ENCODE measurements around the gene CISH. TPM values are rescaled to one million over a fixed set of nuclear protein-coding genes. Genes with fewer than 3 reads are reported as not detected.

CISH gene
- total and polyA plus RNA-seq, 3 donors from 2014 or later, result 1.3 to 5.8 (median 3.7) TPM

DNA sequence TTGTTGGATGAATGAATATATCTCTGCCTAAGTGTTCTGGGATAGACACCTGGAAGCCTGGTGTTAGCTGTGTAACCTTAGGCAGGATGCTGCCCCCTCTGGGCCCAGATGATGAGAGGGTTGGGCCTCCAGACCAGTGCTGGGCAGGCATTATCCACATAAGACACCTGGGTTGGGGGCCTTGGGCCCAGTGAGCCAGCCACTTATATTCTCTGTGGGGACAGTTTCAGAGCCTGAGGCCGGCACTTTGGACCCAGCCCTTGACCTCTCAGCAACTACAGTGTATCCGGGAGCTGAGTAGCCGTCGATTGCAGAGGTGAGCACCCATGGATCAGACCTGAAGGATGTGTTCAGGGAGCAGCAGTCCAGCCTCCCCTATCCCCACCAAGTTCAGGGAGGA, 40.1 kb downstream of the CISH start:
- no peak for DNase-seq
- H3K9me3 ChIP-seq, result no peaks in the 10 kb centered on the region
- H3K27ac ChIP-seq, result no peak overlapping the region
- no peaks in the 10 kb centered on the region for H3K27me3 ChIP-seq
- WGBS, 2 donors, result 76 to 87% methylated on average over 4 of the region's 4 CpGs
- peaks cover 14% of the 10 kb centered on the region for H3K4me1 ChIP-seq
- intact Hi-C loops (cut with DNase I; ENCODE audit: low total_unique reads), result loop anchor here (5.0 kb wide), 1 partner anchor 41 kb away; the partner anchor contains the start of gene CISH
- H3K4me3 ChIP-seq, result no peak overlapping the region
- no peak for TF ChIP-seq POLR2A (IDR thresholded peaks at IDR 0.05)
- TF ChIP-seq, protein P1, sequence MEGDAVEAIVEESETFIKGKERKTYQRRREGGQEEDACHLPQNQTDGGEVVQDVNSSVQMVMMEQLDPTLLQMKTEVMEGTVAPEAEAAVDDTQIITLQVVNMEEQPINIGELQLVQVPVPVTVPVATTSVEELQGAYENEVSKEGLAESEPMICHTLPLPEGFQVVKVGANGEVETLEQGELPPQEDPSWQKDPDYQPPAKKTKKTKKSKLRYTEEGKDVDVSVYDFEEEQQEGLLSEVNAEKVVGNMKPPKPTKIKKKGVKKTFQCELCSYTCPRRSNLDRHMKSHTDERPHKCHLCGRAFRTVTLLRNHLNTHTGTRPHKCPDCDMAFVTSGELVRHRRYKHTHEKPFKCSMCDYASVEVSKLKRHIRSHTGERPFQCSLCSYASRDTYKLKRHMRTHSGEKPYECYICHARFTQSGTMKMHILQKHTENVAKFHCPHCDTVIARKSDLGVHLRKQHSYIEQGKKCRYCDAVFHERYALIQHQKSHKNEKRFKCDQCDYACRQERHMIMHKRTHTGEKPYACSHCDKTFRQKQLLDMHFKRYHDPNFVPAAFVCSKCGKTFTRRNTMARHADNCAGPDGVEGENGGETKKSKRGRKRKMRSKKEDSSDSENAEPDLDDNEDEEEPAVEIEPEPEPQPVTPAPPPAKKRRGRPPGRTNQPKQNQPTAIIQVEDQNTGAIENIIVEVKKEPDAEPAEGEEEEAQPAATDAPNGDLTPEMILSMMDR (IDR thresholded peaks at IDR 0.05), result no peak
- H3K36me3 ChIP-seq (ENCODE audit: low read depth, missing control alignments), result no peaks in the 10 kb centered on the region

DNA sequence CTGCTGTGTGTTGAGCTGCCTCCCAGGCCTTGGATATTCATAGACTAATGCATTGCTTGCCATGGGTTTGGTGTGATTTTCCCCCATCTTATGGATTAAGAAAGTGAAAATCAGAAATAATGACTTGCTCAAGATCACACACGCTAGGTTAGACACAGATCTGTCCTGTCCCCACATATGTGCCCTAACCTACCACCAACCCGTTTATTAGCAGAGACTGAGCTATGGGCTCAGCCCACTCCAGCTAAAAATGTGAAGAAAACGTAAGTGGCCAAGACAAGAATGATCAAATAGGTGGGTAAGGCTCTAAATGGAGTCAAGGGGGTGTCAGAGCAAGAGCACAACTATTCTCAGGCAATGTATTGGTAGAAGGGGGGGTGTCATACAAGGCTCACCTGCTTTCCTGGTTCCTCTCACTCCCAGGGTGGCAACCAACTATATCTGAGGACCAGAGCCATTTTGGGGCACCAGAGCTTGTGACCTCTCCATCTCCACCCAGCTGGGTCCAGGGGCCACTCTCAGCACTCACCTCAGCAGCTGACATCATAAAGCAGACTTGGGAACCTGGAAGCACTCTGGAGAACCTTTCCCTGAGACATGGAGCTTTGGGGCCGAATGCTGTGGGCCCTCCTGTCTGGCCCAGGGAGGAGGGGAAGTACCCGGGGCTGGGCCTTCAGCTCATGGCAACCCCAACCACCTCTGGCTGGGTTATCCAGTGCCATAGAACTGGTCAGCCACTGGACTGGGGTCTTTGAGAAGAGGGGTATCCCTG, 40.9 kb downstream of the CISH start:
- 81 to 86% methylated on average over 5 of the region's 5 CpGs for WGBS, 2 donors

DNA sequence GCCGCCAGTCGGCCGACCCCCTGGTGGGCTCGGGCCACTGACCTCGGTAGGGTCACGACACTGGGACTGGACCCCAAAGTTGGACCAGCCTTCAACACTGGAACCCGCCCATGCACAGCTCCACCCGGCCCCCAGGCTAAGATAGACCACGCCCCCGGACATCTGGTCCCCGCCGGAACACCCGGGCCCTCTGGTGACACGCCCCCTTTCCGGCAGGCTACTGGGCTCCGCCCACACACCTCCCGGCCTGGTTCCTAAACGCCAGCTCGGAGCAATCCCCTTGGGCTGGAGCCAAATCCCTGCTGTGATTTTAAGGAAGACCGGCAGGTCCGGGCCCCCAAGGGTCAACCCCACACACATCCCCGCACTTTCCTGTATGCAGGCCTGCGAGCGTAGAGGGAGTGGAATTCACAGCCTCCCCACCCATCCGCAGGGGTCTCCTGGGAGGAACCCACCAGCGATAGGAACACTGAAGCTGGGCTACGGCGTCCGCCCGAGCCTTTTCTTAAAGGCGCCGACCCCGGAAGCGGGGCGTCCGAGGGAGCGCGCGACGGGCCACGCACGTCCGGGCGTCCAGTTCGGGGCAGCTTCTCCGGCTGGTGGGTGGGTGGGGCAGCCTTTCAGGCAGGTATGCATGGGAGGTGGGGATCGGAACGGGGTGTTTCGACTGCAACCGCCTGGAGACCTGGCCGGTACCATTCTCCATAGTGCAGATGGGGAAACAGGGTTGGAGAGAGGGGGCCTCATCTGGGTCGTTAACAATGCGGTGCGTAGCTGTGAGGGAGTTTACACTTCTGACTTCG, 42.4 kb downstream of the CISH start, which contains the start of gene HEMK1:
Gene HEMK1, plus strand, starts transcription at position 576 of the 803 bp plus-strand sequence. CDS start 1,583 bp downstream, outside the sequence.
- DNase-seq, result peak; percentile 98
- WGBS, 2 donors, result 0% methylated on average over 26 to 55 of the region's 55 CpGs
- intact Hi-C loops (cut with DNase I; ENCODE audit: low total_unique reads), result no loop called here
- peak within 1 kb of the TSS; percentile 58 to 79 for H3K4me3 ChIP-seq
- peaks cover 14% of the 10 kb centered on the region for H3K4me1 ChIP-seq
- no peaks in the 10 kb centered on the region for H3K9me3 ChIP-seq
- no peaks in the 10 kb centered on the region for H3K36me3 ChIP-seq (ENCODE audit: low read depth, missing control alignments)
- H3K27ac ChIP-seq, result peak within 1 kb of the TSS; percentile 71 to 84
- no peak for TF ChIP-seq POLR2A (IDR thresholded peaks at IDR 0.05)
- TF ChIP-seq, protein P1 (IDR thresholded peaks at IDR 0.05), result no peak
- no peaks in the 10 kb centered on the region for H3K27me3 ChIP-seq

More for the DNA sequence above, 40.9 kb downstream of the CISH start:
- TF ChIP-seq, protein P1 (IDR thresholded peaks at IDR 0.05), result no peak
- TF ChIP-seq POLR2A (IDR thresholded peaks at IDR 0.05), result no peak
- DNase-seq, result no peak
- H3K9me3 ChIP-seq, result no peaks in the 10 kb centered on the region
- no peaks in the 10 kb centered on the region for H3K27me3 ChIP-seq
- H3K27ac ChIP-seq, result no peak overlapping the region
- H3K4me1 ChIP-seq, result peaks cover 14% of the 10 kb centered on the region
- intact Hi-C loops (cut with DNase I; ENCODE audit: low total_unique reads), result loop anchor here (5.0 kb wide), 1 partner anchor 42 kb away; the partner anchor contains the start of gene CISH
- no peak overlapping the region for H3K4me3 ChIP-seq
- no peaks in the 10 kb centered on the region for H3K36me3 ChIP-seq (ENCODE audit: low read depth, missing control alignments)

DNA sequence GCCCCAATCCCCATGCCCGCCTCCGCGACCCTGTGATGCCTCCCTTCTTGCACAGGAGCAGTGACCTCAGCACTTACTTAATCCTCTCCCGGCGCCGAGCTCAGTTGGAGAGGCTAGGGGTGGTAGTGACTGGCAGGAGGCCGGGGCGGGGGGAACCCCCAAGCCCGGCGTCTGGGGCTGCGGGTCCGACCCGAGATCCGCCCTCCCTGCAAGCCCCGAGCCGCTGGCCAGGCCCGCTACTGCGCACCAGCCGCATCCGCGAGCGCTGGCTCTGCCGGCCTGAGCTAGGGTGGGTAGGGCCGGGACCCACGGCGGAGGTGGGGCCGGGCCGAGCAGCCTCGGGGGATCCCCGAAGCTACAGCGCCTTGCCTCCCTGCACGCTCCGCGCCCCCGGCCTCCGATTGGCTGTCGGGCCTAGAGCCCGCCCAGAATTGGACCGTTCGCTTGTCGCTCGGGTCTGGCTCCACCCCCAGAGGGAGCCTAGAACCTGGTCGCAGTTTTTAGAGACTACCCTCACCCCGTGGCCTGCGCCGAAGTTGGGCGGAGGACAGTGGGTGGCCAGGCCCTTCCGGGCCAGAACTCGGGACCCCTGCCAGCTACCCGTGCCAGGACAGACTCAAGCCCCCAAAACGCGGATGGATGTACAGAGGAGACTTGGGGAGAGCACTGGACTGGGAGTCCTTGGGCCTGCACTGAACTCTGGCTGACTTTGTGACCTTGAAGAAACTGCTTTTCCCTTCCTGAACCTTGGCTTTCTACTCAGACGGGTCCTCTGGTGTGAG, 44.0 kb downstream of the CISH start, which contains the start of gene C3orf18:
Gene C3orf18, minus strand, starts transcription at position 362 of the 782 bp plus-strand sequence. CDS start 2,048 bp downstream, outside the sequence.
- no peaks in the 10 kb centered on the region for H3K9me3 ChIP-seq
- intact Hi-C loops (cut with DNase I; ENCODE audit: low total_unique reads), result no loop called here
- no peaks in the 10 kb centered on the region for H3K27me3 ChIP-seq
- no peaks in the 10 kb centered on the region for H3K36me3 ChIP-seq (ENCODE audit: low read depth, missing control alignments)
- peak within 1 kb of the TSS; percentile 28 to 84 for H3K27ac ChIP-seq
- 1 to 4% methylated on average over 4 to 52 of the region's 53 CpGs for WGBS, 2 donors
- peak within 1 kb of the TSS; percentile 63 to 79 for H3K4me3 ChIP-seq
- peaks cover 14% of the 10 kb centered on the region for H3K4me1 ChIP-seq
- no peak for TF ChIP-seq POLR2A (IDR thresholded peaks at IDR 0.05)
- TF ChIP-seq, protein P1 (IDR thresholded peaks at IDR 0.05), result no peak
- DNase-seq, result peak; percentile 95

Measured in testis (tissue), 3 donors.